GM23338 (cell line): ENCODE results near the gene ZNF385B. TPM values are rescaled to one million over a fixed set of nuclear protein-coding genes. Genes with fewer than 3 reads are reported as not detected.

Source experiments
- ATAC-seq: fragments of 200-7000 bp; cut with Tn5 transposase; 3 replicates; pipeline ENCODE4 v1.9.1; 2020
- DNase-seq: peaks from one replicate; pipeline ENCODE4 v3.0.0-alpha.2; 2015; ENCODE audit warnings: low spot score
- H2AFZ ChIP-seq: fragments of 200-600 bp; sonication (generic); 2 replicates; pipeline ENCODE4 v1.8.0; 2016; ENCODE audit warnings: antibody characterized with exemption, mild to moderate bottlenecking, moderate library complexity
- H3F3A ChIP-seq: fragments of 200-600 bp; sonication (generic); replicated peaks from 2 replicates; pipeline ENCODE4 v1.8.0; 2017; ENCODE audit warnings: antibody characterized with exemption, mixed run types, low read depth
- H3K27ac ChIP-seq: fragments of 200-600 bp; sonication (generic); 2 replicates; pipeline ENCODE4 v1.6.1; 2016; ENCODE audit warnings: low read depth
- H3K27me3 ChIP-seq: fragments of 200-600 bp; sonication (generic); 2 replicates; pipeline ENCODE4 v1.8.0; 2016; ENCODE audit warnings: mild to moderate bottlenecking, mixed run types, moderate library complexity; ENCODE audit not compliant: insufficient read depth
- H3K36me3 ChIP-seq: fragments of 200-600 bp; sonication (generic); 2 replicates; pipeline ENCODE4 v1.8.0; 2016; ENCODE audit warnings: mild to moderate bottlenecking; ENCODE audit not compliant: insufficient read depth
- H3K4me1 ChIP-seq: fragments of 200-600 bp; sonication (generic); 2 replicates; pipeline ENCODE4 v1.8.0; 2016; ENCODE audit warnings: mild to moderate bottlenecking, moderate library complexity; ENCODE audit not compliant: insufficient read depth
- H3K4me2 ChIP-seq: fragments of 200-600 bp; sonication (generic); 2 replicates; pipeline ENCODE4 v1.7.1; 2017; ENCODE audit warnings: mixed run types
- H3K4me3 ChIP-seq: fragments of 200-600 bp; sonication (generic); 2 replicates; pipeline ENCODE4 v1.6.1; 2016; ENCODE audit warnings: mixed run types
- H3K79me2 ChIP-seq: fragments of 200-600 bp; sonication (generic); replicated peaks from 2 replicates; pipeline ENCODE4 v1.8.0; 2017; ENCODE audit warnings: mild to moderate bottlenecking; ENCODE audit not compliant: insufficient read depth
- H3K9me2 ChIP-seq: fragments of 200-600 bp; sonication (generic); 2 replicates; pipeline ENCODE4 v1.8.0; 2017; ENCODE audit not compliant: insufficient read depth
- H4K20me1 ChIP-seq: fragments of 200-600 bp; sonication (generic); replicated peaks from 2 replicates; pipeline ENCODE4 v1.8.0; 2017; ENCODE audit warnings: mild to moderate bottlenecking; ENCODE audit not compliant: insufficient read depth
- H3K27ac Mint-ChIP-seq: 2 replicates; pipeline ENCODE4 v1.8.0; 2020; ENCODE audit warnings: inconsistent platforms, mild to moderate bottlenecking, moderate library complexity, mixed read lengths
- H3K27me3 Mint-ChIP-seq: 3 replicates; pipeline ENCODE4 v1.8.0; 2022; ENCODE audit warnings: low read depth, mild to moderate bottlenecking, moderate library complexity, mixed read lengths, inconsistent platforms; ENCODE audit not compliant: insufficient read depth, poor library complexity
- H3K36me3 Mint-ChIP-seq: 3 replicates; pipeline ENCODE4 v1.8.0; 2021; ENCODE audit warnings: low read depth, mild to moderate bottlenecking, inconsistent platforms, moderate library complexity, mixed read lengths
- H3K4me1 Mint-ChIP-seq: 3 replicates; pipeline ENCODE4 v1.8.0; 2020; ENCODE audit warnings: mild to moderate bottlenecking, inconsistent platforms, mixed read lengths
- H3K4me3 Mint-ChIP-seq: 3 replicates; pipeline ENCODE4 v1.8.0; 2021; ENCODE audit warnings: moderate library complexity, mild to moderate bottlenecking, inconsistent platforms, mixed read lengths
- H3K9me3 Mint-ChIP-seq: 3 replicates; pipeline ENCODE4 v1.8.0; 2020; ENCODE audit warnings: moderate library complexity, mild to moderate bottlenecking, inconsistent platforms, mixed read lengths
- CREB1 ChIP-seq: fragments of 250-450 bp; sonication (Bioruptor Pico); IDR thresholded peaks from 2 replicates; pipeline ENCODE4 v1.5.0; 2020; ENCODE audit warnings: low read depth, mild to moderate bottlenecking, moderate library complexity
- CTCF ChIP-seq, 2 experiments: fragments of 200-600 bp in 1 of 2; sonication (generic) in 1 of 2; conservative IDR thresholded peaks; 2 replicates each; pipeline versions ENCODE4 v1.5.1 to v1.6.1; 2016 to 2017; ENCODE audit warnings: antibody characterized with exemption in 2 of 2, low read depth in 2 of 2, mild to moderate bottlenecking in 2 of 2, moderate library complexity in 1 of 2
- ETS1 ChIP-seq: IDR thresholded peaks from 2 replicates; pipeline ENCODE4 v1.6.1; 2016; ENCODE audit warnings: antibody characterized with exemption
- EZH2 ChIP-seq: fragments of 200-600 bp; sonication (generic); IDR thresholded peaks from one replicate; pipeline ENCODE4 v1.8.0; 2017; ENCODE audit warnings: antibody characterized with exemption, mild to moderate bottlenecking, low read depth; ENCODE audit not compliant: unreplicated experiment
- EZH2phosphoT487 ChIP-seq: fragments of 200-600 bp; sonication (generic); IDR thresholded peaks from one replicate; pipeline ENCODE4 v1.8.1; 2018; ENCODE audit warnings: antibody characterized with exemption; ENCODE audit not compliant: unreplicated experiment
- JUNB ChIP-seq: IDR thresholded peaks from one replicate; pipeline ENCODE4 v1.6.1; 2016; ENCODE audit warnings: antibody characterized with exemption; ENCODE audit not compliant: unreplicated experiment
- NANOG ChIP-seq: IDR thresholded peaks from 2 replicates; pipeline ENCODE4 v1.6.1; 2016; ENCODE audit warnings: antibody characterized with exemption, borderline replicate concordance
- POLR2AphosphoS5 ChIP-seq: IDR thresholded peaks from 2 replicates; pipeline ENCODE4 v1.6.1; 2016; ENCODE audit warnings: antibody characterized with exemption, low read depth
- ZNF114 ChIP-seq: fragments of 250-450 bp; sonication (Bioruptor Pico); IDR thresholded peaks from 2 replicates; pipeline ENCODE4 v1.5.0; 2020; ENCODE audit warnings: mild to moderate bottlenecking, moderate library complexity
- ZNF331 ChIP-seq: fragments of 250-450 bp; sonication (Bioruptor Pico); IDR thresholded peaks from 2 replicates; pipeline ENCODE4 v1.5.0; 2020; ENCODE audit warnings: low read depth, mild to moderate bottlenecking, moderate library complexity
- ZNF462 ChIP-seq: fragments of 250-450 bp; sonication (Bioruptor Pico); IDR thresholded peaks from 2 replicates; pipeline ENCODE4 v1.5.0; 2020; ENCODE audit warnings: mild to moderate bottlenecking, moderate library complexity
- polyA plus RNA-seq: library from polyadenylated mRNA; unstranded; fragments of >200 nt; fragmentation: Nextera tagmentation; extraction: Ambion mirVana; gene quantifications from 2 replicates; pipeline ENCODE4 v1.2.1, GENCODE V29; 2016
- total RNA-seq: library from RNA; depleted of rRNA; stranded (reverse); fragments of >200 nt; shearing (Covaris generic); gene quantifications from 2 replicates; pipeline ENCODE4 v1.2.3, GENCODE V29; 2014
- TF ChIP-seq, protein P1 (sequence below): IDR thresholded peaks from one replicate; pipeline ENCODE4 v1.6.1; 2018; ENCODE audit warnings: antibody characterized with exemption; ENCODE audit not compliant: unreplicated experiment

Gene ZNF385B
- total and polyA plus RNA-seq, 2 experiments from 2014 or later, result 1.5 to 4.6 TPM

GRCh38 chr2:179428649-179429048, 432.8 kb downstream of the ZNF385B start:
- H3K27ac Mint-ChIP-seq, result no peak overlapping the region
- peak overlapping the region; percentile 23; the same call in 1 of the 3 replicates for H3K4me3 Mint-ChIP-seq
- peak; percentile 88 for ATAC-seq
- peak; percentile 48 for DNase-seq
- H3K79me2 ChIP-seq, result no peaks in the 10 kb centered on the region
- no peaks in the 10 kb centered on the region for H3F3A ChIP-seq
- H3K27me3 Mint-ChIP-seq, result peaks cover 2% of the 10 kb centered on the region
- H2AFZ ChIP-seq, result peak overlapping the region; percentile 89
- H3K36me3 ChIP-seq, result no peaks in the 10 kb centered on the region
- no peaks in the 10 kb centered on the region; the same call in 1 of the 2 replicates for H3K9me2 ChIP-seq
- peak overlapping the region; percentile 27; the same call in 1 of the 2 replicates for H3K27ac ChIP-seq
- no peaks in the 10 kb centered on the region for H3K9me3 Mint-ChIP-seq
- peaks cover 29% of the 10 kb centered on the region for H3K4me1 ChIP-seq
- H3K4me1 Mint-ChIP-seq, result peaks cover 24% of the 10 kb centered on the region
- no peaks in the 10 kb centered on the region for H3K27me3 ChIP-seq
- TF ChIP-seq ETS1 (no peak), NANOG (no peak), EZH2 (no peak), ZNF331 (CRISPR knock-in tag) (no peak), JUNB (no peak), CTCF (conservative IDR thresholded peaks at IDR 0.05; ENCODE audit: low read depth in 2 of 2) (no peak), POLR2AphosphoS5 (no peak), ZNF462 (CRISPR knock-in tag) (no peak), ZNF114 (CRISPR knock-in tag) (no peak), EZH2phosphoT487 (no peak), CREB1 (no peak)
- TF ChIP-seq, protein P1, sequence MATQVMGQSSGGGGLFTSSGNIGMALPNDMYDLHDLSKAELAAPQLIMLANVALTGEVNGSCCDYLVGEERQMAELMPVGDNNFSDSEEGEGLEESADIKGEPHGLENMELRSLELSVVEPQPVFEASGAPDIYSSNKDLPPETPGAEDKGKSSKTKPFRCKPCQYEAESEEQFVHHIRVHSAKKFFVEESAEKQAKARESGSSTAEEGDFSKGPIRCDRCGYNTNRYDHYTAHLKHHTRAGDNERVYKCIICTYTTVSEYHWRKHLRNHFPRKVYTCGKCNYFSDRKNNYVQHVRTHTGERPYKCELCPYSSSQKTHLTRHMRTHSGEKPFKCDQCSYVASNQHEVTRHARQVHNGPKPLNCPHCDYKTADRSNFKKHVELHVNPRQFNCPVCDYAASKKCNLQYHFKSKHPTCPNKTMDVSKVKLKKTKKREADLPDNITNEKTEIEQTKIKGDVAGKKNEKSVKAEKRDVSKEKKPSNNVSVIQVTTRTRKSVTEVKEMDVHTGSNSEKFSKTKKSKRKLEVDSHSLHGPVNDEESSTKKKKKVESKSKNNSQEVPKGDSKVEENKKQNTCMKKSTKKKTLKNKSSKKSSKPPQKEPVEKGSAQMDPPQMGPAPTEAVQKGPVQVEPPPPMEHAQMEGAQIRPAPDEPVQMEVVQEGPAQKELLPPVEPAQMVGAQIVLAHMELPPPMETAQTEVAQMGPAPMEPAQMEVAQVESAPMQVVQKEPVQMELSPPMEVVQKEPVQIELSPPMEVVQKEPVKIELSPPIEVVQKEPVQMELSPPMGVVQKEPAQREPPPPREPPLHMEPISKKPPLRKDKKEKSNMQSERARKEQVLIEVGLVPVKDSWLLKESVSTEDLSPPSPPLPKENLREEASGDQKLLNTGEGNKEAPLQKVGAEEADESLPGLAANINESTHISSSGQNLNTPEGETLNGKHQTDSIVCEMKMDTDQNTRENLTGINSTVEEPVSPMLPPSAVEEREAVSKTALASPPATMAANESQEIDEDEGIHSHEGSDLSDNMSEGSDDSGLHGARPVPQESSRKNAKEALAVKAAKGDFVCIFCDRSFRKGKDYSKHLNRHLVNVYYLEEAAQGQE, result no peak
- H4K20me1 ChIP-seq, result no peaks in the 10 kb centered on the region
- peak overlapping the region; percentile 60 for H3K4me2 ChIP-seq
- peak overlapping the region; percentile 4; the same call in 1 of the 2 replicates for H3K4me3 ChIP-seq
- H3K36me3 Mint-ChIP-seq, result no peaks in the 10 kb centered on the region
